Activated CD4-positive, alpha-beta T cell treated with anti-CD3 and anti-CD28 coated beads, Interleukin-2, amount 50 U/mL, for 24 hours (primary cell): Measurements from ENCODE around the gene UCMA.
"Not testable (repeated sequence)": the region's sequence is repeated elsewhere in the genome, so short reads cannot be mapped to it uniquely, and the experiment has no call there.

ENCODE experiments used
- DNase-seq, 2 donors: peaks; one replicate each; pipeline ENCODE4 v3.0.0-alpha.2; 2020; ENCODE audit warnings: low read depth in 1 of 2, low spot score in 1 of 2

UCMA gene, protein sequence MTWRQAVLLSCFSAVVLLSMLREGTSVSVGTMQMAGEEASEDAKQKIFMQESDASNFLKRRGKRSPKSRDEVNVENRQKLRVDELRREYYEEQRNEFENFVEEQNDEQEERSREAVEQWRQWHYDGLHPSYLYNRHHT

GRCh38 chr10:13234172-13234571 is at the start of gene UCMA:
Gene UCMA (minus strand): TSS chr10:13234374. CDS start chr10:13234258, 116 bp downstream.
- DNase-seq: no peak

DNA sequence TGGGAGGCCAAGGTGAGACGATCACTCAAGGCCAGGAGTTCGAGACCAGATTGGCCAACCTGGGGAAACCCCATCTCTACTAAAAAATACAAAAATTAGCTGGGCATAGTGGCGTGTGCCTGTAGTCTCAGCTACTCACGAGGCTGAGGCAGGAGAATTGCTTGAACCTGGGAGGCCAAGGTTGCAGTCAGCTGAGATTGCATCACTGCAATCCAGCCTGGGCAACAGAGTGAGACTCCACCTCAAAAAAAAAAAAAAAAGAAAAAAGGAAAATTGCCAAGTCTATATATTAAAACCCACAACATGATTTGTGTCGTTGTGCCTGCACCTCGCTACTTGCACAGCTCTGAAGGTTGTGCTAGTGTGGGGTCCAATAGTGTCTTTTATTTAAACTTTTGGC is 48.2 kb upstream of the UCMA start:
- DNase-seq: not testable (repeated sequence)

DNA sequence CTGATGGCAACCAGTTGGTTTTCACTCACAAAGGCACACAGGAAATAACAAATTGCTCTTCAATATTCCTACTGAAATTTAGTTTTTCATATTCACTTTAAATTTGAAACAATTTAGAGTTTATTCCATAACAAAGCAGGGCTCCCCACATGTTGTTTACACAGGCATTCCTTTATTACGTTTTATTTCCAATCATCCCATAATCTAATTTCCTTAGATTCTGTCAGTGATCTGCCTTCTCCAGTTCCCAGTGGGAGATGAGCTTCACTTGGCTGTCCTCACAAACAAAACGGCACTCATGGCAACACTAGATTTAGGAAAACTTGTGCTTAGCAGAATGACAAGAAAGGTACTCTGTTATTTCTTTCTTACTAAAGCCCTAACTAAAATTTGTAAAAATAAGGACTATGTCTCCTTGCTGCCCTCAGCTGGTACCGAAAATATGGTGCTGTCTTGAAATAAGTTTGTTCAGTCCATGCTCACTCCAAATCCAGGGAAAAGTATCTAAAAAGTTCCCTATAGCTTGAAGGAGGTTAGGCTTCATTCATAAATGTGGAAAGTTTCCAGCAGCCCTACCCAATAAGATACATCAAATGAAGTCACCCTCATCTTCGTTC is 42.7 kb upstream of the UCMA start:
- no peak for DNase-seq

DNA sequence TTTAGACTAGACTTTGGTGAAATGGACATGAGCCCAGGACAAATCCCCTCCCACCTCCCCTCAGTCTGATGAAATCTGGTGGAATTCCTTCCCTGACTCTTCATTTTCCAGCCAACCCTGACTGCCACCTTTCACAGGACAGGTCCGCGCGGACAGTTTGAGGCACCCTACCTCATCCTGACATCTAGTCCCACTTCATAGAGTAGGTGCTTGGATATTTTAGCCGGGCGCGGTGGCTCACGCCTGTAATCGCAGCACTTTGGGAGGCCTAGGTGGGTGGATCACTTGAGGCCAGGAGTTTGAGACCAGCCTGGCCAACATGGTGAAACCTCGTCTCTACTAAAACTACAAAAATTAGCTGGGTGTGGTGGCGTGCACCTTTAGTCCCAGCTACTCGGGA is 42.0 kb upstream of the UCMA start:
- not testable (repeated sequence) for DNase-seq

GRCh38 chr10:13272164-13272571 is 38.0 kb upstream of the UCMA start:
- DNase-seq: no peak

DNA sequence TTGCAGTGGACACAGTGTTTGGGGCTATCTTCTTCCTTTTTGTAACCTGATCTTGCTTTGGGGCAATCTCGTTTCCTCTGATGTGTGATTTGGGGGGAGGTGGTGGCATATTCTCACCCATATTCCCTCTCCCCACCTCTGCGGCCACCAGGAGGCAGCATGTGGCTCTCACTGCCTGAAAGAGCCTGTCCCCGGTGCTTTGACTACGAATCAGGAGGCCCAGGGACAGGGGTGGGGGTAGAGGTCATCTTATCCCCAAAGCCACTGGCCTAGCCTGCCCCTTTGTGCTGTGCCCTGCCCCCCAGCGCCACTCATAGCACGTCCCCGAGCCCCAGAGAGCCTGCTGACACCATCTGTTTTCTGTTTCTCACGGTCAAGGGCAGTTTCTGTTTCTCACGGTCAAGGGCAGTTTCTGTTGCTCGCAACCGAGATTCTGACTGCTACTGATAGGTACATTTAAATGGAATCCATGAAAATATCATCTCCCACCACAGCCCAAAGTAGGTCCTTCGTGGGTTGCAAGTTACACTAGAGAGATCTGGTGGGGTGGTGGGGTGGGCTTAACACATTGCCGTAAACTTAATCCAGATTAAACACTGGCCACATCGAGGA is 37.5 kb upstream of the UCMA start:
- DNase-seq: no peak

DNA sequence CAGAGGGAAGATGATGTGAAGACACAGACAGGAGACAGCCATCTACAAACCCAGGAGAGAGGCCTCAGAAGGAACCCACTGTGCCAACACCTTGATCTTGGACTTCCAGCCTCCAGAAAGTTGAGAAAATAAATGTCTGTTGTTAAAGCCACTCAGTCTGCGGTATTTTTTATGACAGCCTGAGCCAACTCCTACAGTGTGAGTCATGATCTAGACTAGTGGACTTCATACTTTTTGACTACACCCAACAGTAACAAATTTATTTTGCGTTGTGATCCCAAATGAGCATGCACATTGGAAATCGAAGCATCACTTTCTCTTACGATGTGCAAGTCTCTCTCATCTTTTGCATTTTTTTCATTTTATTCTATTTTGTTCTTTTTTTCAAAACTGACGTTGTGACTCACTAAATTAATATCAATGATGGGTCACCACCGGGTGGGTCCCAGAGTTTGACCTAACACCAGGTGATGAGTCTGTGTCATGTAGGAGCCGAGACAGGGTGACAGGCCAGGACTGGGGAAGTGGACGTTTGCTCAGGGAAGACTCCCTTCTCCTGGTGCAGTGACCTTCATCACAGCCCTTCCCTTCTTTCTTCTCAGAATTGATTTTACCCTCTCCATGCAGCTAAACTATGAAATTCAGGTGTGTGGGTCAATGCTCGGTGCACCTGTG is 36.8 kb upstream of the UCMA start:
- DNase-seq: no peak

GRCh38 chr10:13268841-13269240 is 34.7 kb upstream of the UCMA start:
- DNase-seq: no peak

GRCh38 chr10:13268310-13268709 is 34.1 kb upstream of the UCMA start:
- DNase-seq: no peak

GRCh38 chr10:13263591-13263990 is 29.4 kb upstream of the UCMA start:
- DNase-seq: no peak

GRCh38 chr10:13262433-13262832 is 28.3 kb upstream of the UCMA start:
- no peak for DNase-seq

DNA sequence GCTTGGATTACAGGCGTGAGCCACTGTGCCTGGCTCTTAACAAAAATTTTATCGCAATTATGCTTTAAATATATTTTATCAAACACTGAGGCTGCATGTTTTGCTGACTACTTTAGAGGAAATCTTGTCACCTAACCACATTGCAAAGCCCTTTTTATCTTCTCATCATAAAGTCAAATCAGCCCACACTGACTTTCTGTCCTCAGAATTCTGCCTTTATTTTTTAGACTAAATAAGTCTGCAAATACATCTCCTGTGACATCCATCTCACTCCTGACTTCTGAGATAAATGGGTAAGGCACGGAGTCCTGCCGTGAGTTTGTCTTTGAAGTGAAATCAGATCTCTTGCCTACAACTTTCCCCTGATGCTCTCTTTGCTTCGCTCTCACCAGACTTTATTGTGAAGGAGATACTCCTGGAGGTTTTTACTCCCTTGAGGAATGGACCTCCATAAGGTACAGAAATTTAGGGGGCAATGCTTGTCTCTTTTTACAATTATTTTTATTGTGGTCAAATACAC is 23.5 kb upstream of the UCMA start:
- DNase-seq: no peak

DNA sequence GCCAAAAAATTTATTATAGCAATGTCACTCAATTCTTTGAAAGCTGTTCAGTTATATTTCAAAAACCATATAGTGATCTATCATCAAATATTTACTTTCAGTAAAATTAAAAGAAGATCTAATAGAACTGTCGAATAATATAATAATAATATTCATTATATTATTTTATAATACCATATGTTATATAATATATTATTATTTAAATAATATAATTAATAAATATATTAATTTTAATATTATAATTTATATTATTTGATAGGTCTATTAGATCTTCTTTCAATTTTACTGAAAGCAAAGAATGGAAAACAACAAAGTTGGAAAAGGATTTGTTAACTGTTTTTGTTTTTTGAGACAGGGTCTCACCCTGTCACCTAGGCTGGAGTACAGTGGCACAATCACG is 22.5 kb upstream of the UCMA start:
- DNase-seq: no peak

GRCh38 chr10:13253726-13254125 is 19.6 kb upstream of the UCMA start:
- DNase-seq: no peak

GRCh38 chr10:13247784-13248183 is 13.6 kb upstream of the UCMA start:
- DNase-seq: no peak

DNA sequence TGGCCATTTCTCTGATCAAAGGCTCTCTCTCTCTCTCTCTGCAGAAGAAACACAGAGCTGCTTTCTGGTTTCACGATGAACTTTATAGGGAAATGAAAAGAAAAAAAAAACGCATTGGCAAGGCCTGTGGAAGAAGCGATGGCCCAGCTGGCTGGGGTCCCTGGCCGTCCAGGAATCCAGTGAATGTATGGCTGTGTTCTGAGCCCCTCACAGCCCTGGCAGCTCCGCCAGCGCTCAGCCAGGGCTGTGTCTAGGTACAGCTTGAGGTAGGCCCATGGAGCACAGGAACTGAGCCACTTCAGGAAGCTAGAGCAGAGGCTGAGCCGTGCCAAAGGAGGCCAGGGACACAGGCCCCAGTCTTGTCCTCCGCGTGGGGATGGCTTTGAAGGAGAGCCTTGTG is 13.1 kb upstream of the UCMA start:
- no peak for DNase-seq

GRCh38 chr10:13242260-13242659 is 8.1 kb upstream of the UCMA start:
- DNase-seq: not testable (repeated sequence)

DNA sequence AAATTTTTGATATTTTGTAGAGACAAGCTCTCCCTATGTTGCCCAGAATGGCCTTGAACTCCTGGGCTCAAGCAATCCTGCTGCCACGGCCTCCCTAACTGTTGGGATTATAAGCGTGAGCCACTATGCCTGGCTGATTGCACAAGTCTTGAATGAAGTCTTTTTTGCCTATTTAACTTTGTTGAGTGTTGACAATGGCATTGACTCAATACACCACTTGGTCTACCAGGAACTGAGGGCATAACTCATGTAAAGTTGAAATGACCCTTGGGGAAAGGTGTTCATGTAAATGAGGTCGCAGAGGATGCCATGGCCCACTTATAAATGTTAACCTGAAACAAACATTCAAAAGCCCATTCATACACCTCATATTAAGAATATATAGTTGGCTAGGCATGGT is 7.4 kb upstream of the UCMA start:
- DNase-seq: no peak

- DNase-seq: no peak
Observed at GRCh38 chr10:13239923-13240322, 5.7 kb upstream of the UCMA start.

GRCh38 chr10:13238271-13239077 is 4.3 kb upstream of the UCMA start:
- no peak for DNase-seq

- DNase-seq: no peak
Observed at GRCh38 chr10:13236638-13237037, 2.5 kb upstream of the UCMA start.
